GM19193 (cell line): ENCODE data around the gene MACROD1.

Experiments used
- POLR2A ChIP-seq: IDR thresholded peaks from 4 replicates; pipeline ENCODE4 v1.6.1; 2011; ENCODE audit not compliant: insufficient read depth, insufficient read length; ENCODE audit errors: extremely low read depth

The MACROD1 gene

DNA sequence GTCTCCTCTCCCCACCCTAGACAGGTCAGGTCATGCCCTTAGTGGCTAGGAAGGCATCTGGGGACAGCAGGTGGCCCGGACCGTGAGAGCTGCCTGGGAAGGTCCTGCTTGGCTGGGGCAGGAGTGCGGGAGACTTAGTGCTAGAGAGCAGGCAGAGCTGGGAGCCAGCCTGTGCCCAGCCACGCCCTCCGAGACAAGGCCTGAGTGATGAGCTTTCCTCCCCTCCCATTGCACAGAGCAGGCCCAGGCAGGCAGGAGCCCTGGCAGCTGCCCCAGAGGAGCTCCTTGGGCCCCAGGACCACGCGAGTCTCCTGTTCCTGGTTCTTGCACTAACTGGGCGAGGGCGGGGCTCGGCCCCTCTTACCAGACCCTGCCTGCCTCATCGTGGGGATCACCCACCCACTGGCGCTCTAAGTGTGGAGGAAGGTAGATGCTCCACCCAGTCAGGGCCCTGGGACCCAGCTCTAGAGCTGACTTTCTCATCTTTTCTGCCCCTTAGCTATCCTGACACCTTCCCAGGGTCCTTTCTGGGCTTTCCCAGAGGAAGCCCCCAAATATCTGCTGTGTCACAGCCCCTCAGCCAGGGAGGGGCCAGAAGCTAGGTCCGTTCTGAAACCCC is 44.9 kb downstream of the MACROD1 start:
- TF ChIP-seq POLR2A: no peak

- TF ChIP-seq POLR2A: no peak
These were observed 46.2 kb downstream of the MACROD1 start for GRCh38 chr11:64119700-64120099.

GRCh38 chr11:64118876-64119665 is 46.8 kb downstream of the MACROD1 start:
- TF ChIP-seq POLR2A: no peak

- TF ChIP-seq POLR2A: no peak
These were observed 48.0 kb downstream of the MACROD1 start for GRCh38 chr11:64117763-64118459.

DNA sequence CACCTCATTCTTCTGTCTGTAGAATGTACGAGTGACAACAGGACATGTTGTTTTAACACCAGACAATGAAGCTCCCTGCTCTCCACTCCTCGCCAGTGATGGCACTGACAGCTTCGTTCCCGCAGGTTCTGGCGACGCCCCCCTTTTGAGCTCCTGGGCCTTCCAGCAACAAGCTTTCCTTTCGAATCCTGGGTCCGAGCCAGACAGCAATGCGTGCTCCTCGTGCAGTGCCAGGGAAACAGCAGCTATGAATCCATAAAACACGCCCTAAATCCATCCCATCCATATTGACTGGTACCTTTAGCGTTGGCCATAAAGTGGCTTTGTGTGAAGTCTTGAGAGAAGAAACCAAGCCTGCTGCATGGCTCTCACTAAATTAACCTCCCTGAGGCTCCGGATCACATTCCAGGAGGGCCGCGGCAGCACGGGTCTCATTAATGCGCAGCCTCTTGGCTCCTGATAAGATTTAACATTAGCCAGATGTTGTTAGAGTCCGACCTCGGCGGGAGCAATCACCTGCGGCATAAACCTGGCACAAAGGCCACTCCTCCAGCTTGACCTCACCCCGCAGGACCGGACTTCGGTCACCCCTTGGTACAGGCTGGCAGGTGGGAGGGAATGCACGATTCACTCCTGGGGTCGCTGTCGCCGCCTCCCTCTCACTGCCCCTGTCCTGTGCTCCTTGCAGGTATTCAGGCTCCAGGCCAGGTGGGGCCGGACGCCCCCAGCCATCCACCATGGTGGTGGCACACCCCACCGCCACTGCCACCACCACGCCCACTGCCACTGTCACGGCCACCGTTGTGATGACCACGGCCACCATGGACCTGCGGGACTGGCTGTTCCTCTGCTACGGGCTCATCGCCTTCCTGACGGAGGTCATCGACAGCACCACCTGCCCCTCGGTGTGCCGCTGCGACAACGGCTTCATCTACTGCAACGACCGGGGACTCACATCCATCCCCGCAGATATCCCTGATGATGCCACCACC is 50.1 kb downstream of the MACROD1 start:
- TF ChIP-seq POLR2A: no peak

DNA sequence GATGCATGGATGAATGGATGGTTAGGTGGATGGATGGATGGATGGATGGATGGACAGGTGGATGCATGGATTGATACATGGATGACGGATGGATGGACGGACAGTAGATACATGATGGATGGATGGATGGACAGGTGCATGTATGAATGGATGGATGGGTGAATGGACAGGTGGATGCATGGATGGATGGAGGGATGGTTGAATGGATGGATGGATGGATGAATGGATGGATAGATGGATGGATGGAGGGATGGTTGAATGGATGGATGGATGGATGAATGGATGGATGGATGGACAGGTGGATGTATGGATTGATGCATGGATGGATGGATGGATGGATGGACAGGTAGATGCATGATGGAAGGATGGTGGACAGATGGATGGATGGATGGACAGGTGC is 51.7 kb downstream of the MACROD1 start:
- no peak for TF ChIP-seq POLR2A

DNA sequence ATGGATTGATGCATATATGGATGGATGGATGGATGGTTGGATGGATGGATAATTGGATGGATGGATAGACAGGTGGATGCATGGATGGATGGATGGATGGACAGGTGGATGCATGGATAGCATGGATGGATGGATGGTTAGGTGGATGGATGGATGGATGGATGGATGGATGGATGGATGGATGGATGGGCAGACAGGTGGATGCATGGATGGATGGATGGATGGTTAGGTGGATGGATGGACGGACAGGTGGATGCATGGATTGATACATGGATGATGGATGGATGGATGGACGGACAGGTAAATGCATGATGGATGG is 52.5 kb downstream of the MACROD1 start:
- TF ChIP-seq POLR2A: no peak

- no peak for TF ChIP-seq POLR2A
These were observed 53.0 kb downstream of the MACROD1 start for GRCh38 chr11:64112771-64113461.

DNA sequence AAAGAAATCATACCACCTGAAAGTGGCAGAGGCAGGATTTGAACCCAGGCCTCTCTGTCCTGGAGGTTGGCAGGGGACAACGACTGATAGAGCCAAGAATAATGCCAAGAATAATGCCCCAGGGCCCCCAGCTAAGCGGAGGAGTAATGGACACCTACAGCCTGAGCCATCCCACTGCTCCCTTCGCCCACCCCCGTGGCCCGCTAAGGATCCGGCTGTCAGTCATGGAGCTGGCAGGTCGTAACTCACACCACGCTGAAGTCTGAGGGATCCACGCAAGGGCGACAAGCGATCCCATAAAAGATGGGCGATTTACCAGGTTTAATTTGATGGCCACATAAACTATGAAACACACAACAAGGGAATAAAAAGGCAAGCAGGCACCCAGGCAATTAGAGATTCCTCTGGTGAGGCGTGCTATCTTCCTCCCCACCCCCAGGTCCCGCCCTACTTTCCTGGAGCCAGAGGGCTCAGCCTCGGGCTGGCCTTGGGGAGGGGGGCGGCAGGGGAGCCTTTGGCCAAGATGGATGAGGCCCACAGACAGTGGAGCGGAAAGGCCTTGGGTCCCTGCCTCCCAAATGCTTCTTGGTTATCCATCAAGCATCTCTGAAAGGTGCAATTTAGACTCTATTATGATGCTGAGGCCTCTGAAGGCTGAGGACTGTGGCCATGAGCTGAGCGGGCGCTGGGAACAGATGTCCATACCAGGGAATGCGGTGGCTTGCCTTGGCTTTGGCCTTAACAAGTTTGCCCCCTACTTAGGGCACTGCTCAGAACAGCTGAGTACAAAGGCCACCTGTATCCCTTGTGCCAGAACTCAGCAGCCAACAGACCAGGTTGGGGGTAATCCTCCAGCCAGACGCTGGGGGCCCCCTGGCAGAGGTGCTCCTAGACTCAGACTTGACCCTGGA is 55.2 kb downstream of the MACROD1 start:
- TF ChIP-seq POLR2A: no peak

GRCh38 chr11:64109332-64109731 is 56.6 kb downstream of the MACROD1 start:
- no peak for TF ChIP-seq POLR2A

- no peak for TF ChIP-seq POLR2A
These were observed 58.6 kb downstream of the MACROD1 start for GRCh38 chr11:64107303-64107702.

- TF ChIP-seq POLR2A: no peak
These were observed 61.3 kb downstream of the MACROD1 start for GRCh38 chr11:64104632-64105031.

GRCh38 chr11:64103277-64103985 is 62.5 kb downstream of the MACROD1 start:
- no peak for TF ChIP-seq POLR2A
